BE2C (cell line): ENCODE measurements around the gene CDK3.

Experiments
- DNase-seq: peaks from one replicate; pipeline ENCODE4 v3.0.0-alpha.2; 2020
- H3K27me3 ChIP-seq: fragments of 250-450 bp; sonication (Bioruptor Pico); 2 replicates; pipeline ENCODE4 v1.5.1; 2020; ENCODE audit warnings: mild to moderate bottlenecking
- H3K36me3 ChIP-seq: fragments of 250-450 bp; sonication (Bioruptor Pico); 2 replicates; pipeline ENCODE4 v1.5.1; 2020; ENCODE audit warnings: mild to moderate bottlenecking
- H3K4me1 ChIP-seq: fragments of 250-450 bp; sonication (Bioruptor Pico); 2 replicates; pipeline ENCODE4 v1.5.1; 2020
- H3K4me3 ChIP-seq: 2 replicates; pipeline ENCODE4 v1.5.1; 2011; ENCODE audit warnings: low read depth, low read length
- H3K9me3 ChIP-seq: fragments of 250-450 bp; sonication (Bioruptor Pico); 2 replicates; pipeline ENCODE4 v1.5.1; 2020
- CTCF ChIP-seq: IDR thresholded peaks from 2 replicates; pipeline ENCODE4 v1.5.1; 2012; ENCODE audit warnings: mild to moderate bottlenecking, low read depth, low read length

Gene CDK3

DNA sequence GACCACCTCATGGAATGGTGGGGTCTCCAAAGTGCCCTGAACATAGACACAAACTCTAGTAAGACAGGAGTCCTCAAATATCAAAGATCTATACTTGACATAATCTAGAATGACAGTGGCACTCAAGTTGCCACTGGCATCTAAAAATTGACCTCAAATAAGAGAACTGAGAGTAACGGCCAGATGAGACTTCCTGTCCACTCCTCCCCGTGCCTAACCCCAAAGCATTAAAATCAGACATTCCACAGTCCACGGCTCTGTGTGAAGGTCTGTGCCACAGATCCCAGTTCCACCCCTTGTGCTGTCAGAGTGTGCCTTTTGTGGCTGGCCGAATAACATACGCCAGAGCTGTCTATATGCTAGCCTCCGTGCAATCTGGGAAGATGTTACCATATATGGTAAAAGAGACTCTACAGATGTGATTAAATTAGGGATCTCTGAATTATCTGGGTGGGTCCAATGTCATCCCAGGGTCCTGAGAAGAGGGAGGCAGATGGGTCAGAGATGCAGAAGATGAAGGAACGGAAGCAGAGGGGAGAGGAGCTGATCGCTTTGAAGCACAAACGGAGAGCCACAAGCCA, 47.5 kb downstream of the CDK3 start:
- Histone ChIP-seq H3K36me3 (peaks cover 72% of the 10 kb centered on the region), H3K9me3 (no peaks in the 10 kb centered on the region), H3K4me1 (no peaks in the 10 kb centered on the region), H3K4me3 (no peak overlapping the region), H3K27me3 (no peaks in the 10 kb centered on the region)
- no peak for TF ChIP-seq CTCF
- no peak for DNase-seq

DNA sequence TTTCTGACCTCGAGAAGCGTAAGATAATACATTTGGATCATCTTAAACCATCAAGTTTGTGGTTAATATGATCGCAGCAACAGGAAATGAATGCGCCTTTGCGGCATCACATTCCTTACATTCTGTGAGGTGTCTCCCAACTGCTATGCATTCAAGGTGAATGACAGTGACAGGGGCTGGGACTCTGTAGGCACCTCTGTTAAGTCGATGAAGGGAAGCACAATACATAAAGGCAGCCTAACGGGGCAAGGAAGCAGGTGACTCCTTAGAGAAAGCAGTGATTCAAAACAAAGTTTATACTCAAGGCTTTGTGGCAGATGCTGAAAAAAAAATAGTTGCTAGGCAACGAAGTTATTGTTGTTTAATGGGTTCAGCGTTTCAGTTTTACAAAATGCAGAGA, 48.1 kb downstream of the CDK3 start:
- Histone ChIP-seq H3K27me3 (no peaks in the 10 kb centered on the region), H3K36me3 (peaks cover 71% of the 10 kb centered on the region), H3K9me3 (no peaks in the 10 kb centered on the region), H3K4me1 (no peaks in the 10 kb centered on the region), H3K4me3 (no peak overlapping the region)
- no peak for TF ChIP-seq CTCF
- DNase-seq: no peak

GRCh38 chr17:76049239-76049638, 48.6 kb downstream of the CDK3 start:
- Histone ChIP-seq H3K36me3 (peaks cover 69% of the 10 kb centered on the region), H3K4me1 (no peaks in the 10 kb centered on the region), H3K9me3 (no peaks in the 10 kb centered on the region), H3K4me3 (no peak overlapping the region), H3K27me3 (no peaks in the 10 kb centered on the region)
- no peak for DNase-seq
- no peak for TF ChIP-seq CTCF

DNA sequence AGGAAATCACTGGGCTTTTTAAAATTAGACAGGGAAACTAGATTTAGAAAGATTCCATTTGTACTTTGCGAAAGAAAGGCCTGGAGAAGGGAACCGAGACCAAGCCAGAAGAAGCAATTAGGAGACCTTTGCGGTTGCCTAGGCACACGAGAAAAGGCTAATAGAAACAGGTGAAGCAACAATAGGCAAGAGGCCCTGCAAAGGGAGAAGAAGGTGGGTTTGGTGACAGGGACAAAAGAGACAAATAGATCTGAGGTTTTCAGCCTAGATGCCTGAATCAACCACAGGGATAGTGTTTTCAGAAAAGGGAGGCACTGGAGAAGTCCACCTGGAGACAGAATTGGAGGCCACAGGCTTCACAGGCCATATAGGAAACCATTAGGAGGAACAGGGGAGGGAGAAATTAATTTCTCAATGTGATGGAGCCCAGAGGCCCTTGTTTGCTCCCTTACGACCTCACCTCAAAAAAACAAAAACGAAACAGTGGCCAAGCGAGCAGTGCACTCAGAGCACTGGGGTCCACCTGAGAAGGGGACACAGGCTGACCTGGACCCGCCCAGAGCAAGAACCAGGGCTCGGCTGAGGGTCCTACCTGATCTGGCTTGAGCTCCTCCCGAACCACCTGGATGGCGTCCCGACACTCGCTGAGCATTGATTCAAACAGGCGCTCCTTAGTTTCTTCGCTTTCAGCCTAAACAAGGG, 49.3 kb downstream of the CDK3 start:
- no peak overlapping the region for H3K4me3 ChIP-seq
- no peaks in the 10 kb centered on the region for H3K4me1 ChIP-seq
- peaks cover 64% of the 10 kb centered on the region for H3K36me3 ChIP-seq
- no peaks in the 10 kb centered on the region for H3K9me3 ChIP-seq
- no peak for DNase-seq
- TF ChIP-seq CTCF: no peak
- H3K27me3 ChIP-seq: no peaks in the 10 kb centered on the region

- H3K4me3 ChIP-seq: no peak overlapping the region
- H3K4me1 ChIP-seq: no peaks in the 10 kb centered on the region
- TF ChIP-seq CTCF: no peak
- H3K9me3 ChIP-seq: no peaks in the 10 kb centered on the region
- H3K27me3 ChIP-seq: no peaks in the 10 kb centered on the region
- H3K36me3 ChIP-seq: peaks cover 61% of the 10 kb centered on the region
- no peak for DNase-seq
Observed at GRCh38 chr17:76050538-76051467, 50.1 kb downstream of the CDK3 start.
